Stromal cell of bone marrow (primary cell): Measurements from ENCODE around the gene MAP7.

Experiments used
- DNase-seq: peaks from one replicate; pipeline ENCODE4 v3.0.0-alpha.2; 2012; ENCODE audit warnings: low read depth

Gene MAP7

DNA sequence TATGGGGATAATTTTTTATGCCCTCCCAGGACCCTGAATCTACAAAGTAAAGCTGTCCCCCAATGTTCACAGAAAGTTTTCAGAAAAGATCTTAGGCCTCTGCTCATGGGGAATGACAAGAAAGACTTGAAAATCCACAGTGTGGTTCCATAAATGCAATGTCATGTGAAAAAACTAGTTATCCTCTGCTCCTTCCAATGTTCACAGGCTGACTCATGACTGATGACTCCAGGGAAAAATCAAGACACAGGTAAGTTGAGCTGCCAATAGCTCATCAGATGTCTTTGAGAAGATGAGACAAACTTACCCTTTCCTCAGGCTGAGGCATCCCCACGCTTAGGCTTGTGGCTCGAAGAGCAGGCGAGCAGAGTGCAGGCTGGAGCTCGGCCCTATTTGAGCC lies 245.8 kb downstream of the MAP7 start:
- DNase-seq = no peak

DNA sequence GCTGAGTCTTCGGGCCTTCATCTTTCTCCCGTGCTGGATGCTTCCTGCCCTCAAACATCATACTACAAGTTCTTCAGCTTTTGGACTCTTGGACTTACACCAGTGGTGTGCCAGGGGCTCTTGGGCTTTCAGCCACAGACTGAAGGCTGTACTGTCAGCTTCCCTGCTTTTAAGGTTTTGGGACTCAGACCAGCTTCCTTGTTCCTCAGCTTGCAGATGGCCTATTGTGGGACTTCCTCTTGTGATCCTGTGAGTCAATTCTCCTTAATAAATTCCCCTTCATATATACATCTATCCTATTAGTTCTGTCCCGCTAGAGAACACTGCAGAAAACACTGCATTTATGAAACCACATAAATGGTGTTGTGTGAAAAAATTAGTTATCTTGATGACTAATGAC lies 246.7 kb downstream of the MAP7 start:
- DNase-seq = no peak

DNA sequence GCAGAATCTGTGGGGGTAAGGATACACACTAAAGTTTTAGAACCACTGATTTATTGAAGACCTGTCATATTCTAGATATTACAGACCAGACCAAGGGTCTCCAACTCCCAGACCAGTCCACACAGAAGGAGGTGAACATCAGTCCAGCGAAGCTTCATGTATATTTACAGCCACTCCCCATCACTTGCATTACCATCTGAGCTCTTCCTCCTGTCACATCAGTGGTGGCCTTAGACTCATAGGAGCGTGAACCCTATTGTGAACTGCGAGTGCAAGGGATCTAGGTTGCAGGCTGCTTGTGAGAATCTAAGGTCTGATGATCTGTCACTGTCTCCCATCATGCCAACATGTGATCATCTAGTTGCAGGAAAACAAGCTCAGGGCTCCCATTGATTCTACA lies 255.6 kb downstream of the MAP7 start:
- DNase-seq = no peak
